Midbrain (tissue), 1 donor: ENCODE measurements around the gene SKP1.

Experiments
- DNase-seq: peaks from one replicate; lab custom pipeline; 2025; lab: John Stamatoyannopoulos, UW

The SKP1 gene

GRCh38 chr5:134143944-134144941, 32.5 kb downstream of the SKP1 start:
- no peak for DNase-seq

- DNase-seq, result no peak
These were observed 33.3 kb downstream of the SKP1 start for GRCh38 chr5:134143431-134143830.

GRCh38 chr5:134142806-134143205, 33.9 kb downstream of the SKP1 start:
- DNase-seq, result no peak

GRCh38 chr5:134142052-134142451, 34.7 kb downstream of the SKP1 start:
- no peak for DNase-seq

- DNase-seq, result no peak
These were observed 35.3 kb downstream of the SKP1 start for GRCh38 chr5:134141331-134142050.

GRCh38 chr5:134140530-134141201, 36.1 kb downstream of the SKP1 start:
- DNase-seq, result peak; percentile 47

- no peak for DNase-seq
These were observed 36.8 kb downstream of the SKP1 start for GRCh38 chr5:134139891-134140469.

- DNase-seq, result peak; percentile 16
These were observed 37.3 kb downstream of the SKP1 start for GRCh38 chr5:134139377-134139851.

- DNase-seq, result no peak
These were observed 38.1 kb downstream of the SKP1 start for GRCh38 chr5:134138416-134139376.

- no peak for DNase-seq
These were observed 40.0 kb downstream of the SKP1 start for GRCh38 chr5:134136771-134137170.

GRCh38 chr5:134136221-134136631, 40.5 kb downstream of the SKP1 start:
- DNase-seq, result no peak

- DNase-seq, result no peak
These were observed 41.6 kb downstream of the SKP1 start for GRCh38 chr5:134135091-134135655.

GRCh38 chr5:134133995-134134541, 42.7 kb downstream of the SKP1 start:
- peak; percentile 11 for DNase-seq

- no peak for DNase-seq
These were observed 43.4 kb downstream of the SKP1 start for GRCh38 chr5:134133188-134133994.

- no peak for DNase-seq
These were observed 44.2 kb downstream of the SKP1 start for GRCh38 chr5:134132372-134133187.

GRCh38 chr5:134131578-134132350, 45.0 kb downstream of the SKP1 start:
- DNase-seq, result no peak

- DNase-seq, result no peak
These were observed 45.6 kb downstream of the SKP1 start for GRCh38 chr5:134131165-134131564.
